Middle frontal gyrus (tissue), 1 donor: ENCODE measurements around the gene C6orf15.
"Not testable (repeated sequence)": the region's sequence is repeated elsewhere in the genome, so short reads cannot be mapped to it uniquely, and the experiment has no call there.

Source experiments
- DNase-seq: peaks from one replicate; pipeline ENCODE4 v3.0.0-alpha.2; 2015; ENCODE audit warnings: low spot score; ENCODE audit errors: extremely low spot score

Gene C6orf15

GRCh38 chr6:31070711-31071197 lies 41.6 kb downstream of the C6orf15 start:
- no peak for DNase-seq

- DNase-seq: peak; percentile 82
Observed at GRCh38 chr6:31068669-31069340, 43.6 kb downstream of the C6orf15 start.

- DNase-seq: not testable (repeated sequence)
Observed at GRCh38 chr6:31067891-31068668, 44.3 kb downstream of the C6orf15 start.

GRCh38 chr6:31067028-31067427 lies 45.3 kb downstream of the C6orf15 start:
- not testable (repeated sequence) for DNase-seq

GRCh38 chr6:31065556-31065955 lies 46.8 kb downstream of the C6orf15 start:
- DNase-seq: no peak

- no peak for DNase-seq
Observed at GRCh38 chr6:31063906-31064435, 48.4 kb downstream of the C6orf15 start.
